Activated CD4-positive, alpha-beta memory T cell treated with anti-CD3 and anti-CD28 coated beads, Interleukin-2, amount 10 ng/mL, durations not matched to agents 7 days and 5 days (primary cell): ENCODE results near the gene PELI1. TPM values are rescaled to one million over a fixed set of nuclear protein-coding genes. Genes with fewer than 3 reads are reported as not detected.
A peak's percentile ranks its signal among the peaks of the same experiment; 100 is the strongest.

ENCODE experiments used
- CTCF ChIA-PET: fragments of 350-600 bp; sonication (Branson Sonifier 250); formaldehyde crosslinking; loops from one replicate; lab custom pipeline; 2021; ENCODE audit warnings: antibody characterized with exemption, inconsistent platforms; lab: Charles Lee
- POLR2A ChIA-PET: fragments of 350-600 bp; sonication (Branson Sonifier 250); formaldehyde crosslinking; loops from one replicate; lab custom pipeline; 2021; ENCODE audit warnings: antibody characterized with exemption; lab: Charles Lee
- DNase-seq: peaks from one replicate; pipeline ENCODE4 v3.0.0-alpha.2; 2020
- H3K27ac Mint-ChIP-seq: one replicate; pipeline ENCODE4 v1.8.0; 2021; ENCODE audit warnings: mild to moderate bottlenecking, mixed read lengths
- H3K27me3 Mint-ChIP-seq: one replicate; pipeline ENCODE4 v1.8.0; 2021; ENCODE audit warnings: mixed read lengths
- H3K36me3 Mint-ChIP-seq: one replicate; pipeline ENCODE4 v1.8.0; 2021; ENCODE audit warnings: low read depth, mixed read lengths
- H3K4me1 Mint-ChIP-seq: one replicate; pipeline ENCODE4 v1.8.0; 2021; ENCODE audit warnings: mixed read lengths
- H3K4me3 Mint-ChIP-seq: one replicate; pipeline ENCODE4 v1.8.0; 2021; ENCODE audit warnings: mild to moderate bottlenecking, mixed read lengths
- H3K9me3 Mint-ChIP-seq: one replicate; pipeline ENCODE4 v1.8.0; 2021; ENCODE audit warnings: mixed read lengths
- total RNA-seq, 2 experiments: library from RNA; stranded (reverse); gene quantifications; one replicate each; pipeline ENCODE4 v1.2.3, GENCODE V29; 2021

PELI1 gene
- total RNA-seq, 2 experiments from 2014 or later = 44.9 to 45.0 TPM

DNA sequence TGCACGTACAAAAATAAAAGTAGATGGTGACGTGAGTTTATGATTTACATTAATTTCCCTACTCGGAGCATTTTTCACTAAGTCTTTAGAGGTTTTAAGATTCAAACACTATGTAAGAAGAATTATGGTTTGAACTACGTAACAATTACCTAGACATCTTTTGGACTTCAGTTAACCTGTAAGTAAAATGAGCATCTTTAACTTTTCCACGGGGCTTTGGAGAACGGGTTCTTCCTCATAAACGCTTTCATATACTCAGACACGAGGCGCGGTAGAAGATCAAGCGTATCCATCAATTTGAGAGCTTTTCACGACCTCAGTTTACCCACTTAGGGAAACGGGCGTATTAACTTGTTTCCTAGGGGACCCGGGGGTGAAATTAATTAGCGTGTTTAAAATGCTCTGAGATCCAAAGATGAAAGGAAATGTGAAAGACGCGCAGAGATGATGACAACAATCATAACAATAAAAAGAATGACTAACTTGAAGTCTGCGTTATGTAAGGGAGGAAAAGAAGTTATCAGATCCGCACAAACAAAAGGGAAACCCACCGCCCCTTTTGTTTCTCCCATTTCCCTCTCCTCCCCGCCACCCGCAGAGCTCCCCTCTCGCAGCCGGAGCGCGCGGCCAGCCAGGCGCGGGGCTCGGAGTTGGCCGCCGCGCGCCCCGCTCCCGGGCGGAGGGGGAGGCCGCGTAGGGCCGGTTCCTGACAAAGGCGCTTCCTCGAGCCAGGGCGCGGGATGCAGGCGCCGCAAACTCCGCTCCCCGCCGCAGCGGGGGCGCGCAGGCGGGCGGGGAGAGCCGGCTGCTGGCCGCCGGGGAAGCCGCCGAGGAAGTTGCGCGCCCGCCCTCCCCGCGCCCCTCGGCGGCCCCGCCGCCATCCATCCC, 807 bp downstream of the PELI1 start:
- ChIA-PET POLR2A (interaction anchor here (0.6 to 4.9 kb wide), 23 partner anchors 11 to 845 kb away, joined by 3 to 51 read pairs (median 6); partner anchors contain the start of genes AFTPH, UGP2 and WDPCP), CTCF (interaction anchor here (1.1 to 2.5 kb wide), 4 partner anchors 93 to 188 kb away, joined by 3 to 11 read pairs (median 4); no protein-coding TSS in a partner anchor)
- H3K4me3 Mint-ChIP-seq = peak overlapping the region; percentile 91
- H3K27ac Mint-ChIP-seq = peak overlapping the region; percentile 88
- H3K27me3 Mint-ChIP-seq = no peaks in the 10 kb centered on the region
- H3K4me1 Mint-ChIP-seq = peaks cover 31% of the 10 kb centered on the region
- H3K9me3 Mint-ChIP-seq = no peaks in the 10 kb centered on the region
- DNase-seq = peak; percentile 47
- peaks cover 33% of the 10 kb centered on the region for H3K36me3 Mint-ChIP-seq

DNA sequence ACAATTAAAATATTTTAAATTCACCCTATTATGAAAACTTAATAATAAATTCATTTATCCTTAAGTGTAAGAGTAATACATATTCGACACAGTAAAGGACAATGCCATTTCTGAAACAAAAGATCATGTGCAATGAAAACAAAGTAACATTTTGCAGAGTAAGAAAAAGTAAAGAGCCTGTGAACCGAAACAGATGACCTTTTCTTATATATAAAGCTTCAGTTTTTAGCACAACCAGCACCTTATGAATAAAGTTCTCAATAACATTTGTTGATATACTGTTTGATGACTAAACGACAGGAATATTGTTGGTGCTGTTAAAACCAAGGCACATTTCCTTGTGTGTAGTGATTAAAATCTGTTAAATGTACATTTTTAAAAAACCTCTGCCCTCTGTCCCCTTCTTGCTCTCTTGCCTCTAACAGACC, 1.5 kb downstream of the PELI1 start:
- peaks cover 38% of the 10 kb centered on the region for H3K36me3 Mint-ChIP-seq
- no peaks in the 10 kb centered on the region for H3K27me3 Mint-ChIP-seq
- CTCF ChIA-PET = interaction anchor here (1.1 to 2.5 kb wide), 4 partner anchors 92 to 188 kb away, joined by 3 to 11 read pairs (median 4); no protein-coding TSS in a partner anchor

DNA sequence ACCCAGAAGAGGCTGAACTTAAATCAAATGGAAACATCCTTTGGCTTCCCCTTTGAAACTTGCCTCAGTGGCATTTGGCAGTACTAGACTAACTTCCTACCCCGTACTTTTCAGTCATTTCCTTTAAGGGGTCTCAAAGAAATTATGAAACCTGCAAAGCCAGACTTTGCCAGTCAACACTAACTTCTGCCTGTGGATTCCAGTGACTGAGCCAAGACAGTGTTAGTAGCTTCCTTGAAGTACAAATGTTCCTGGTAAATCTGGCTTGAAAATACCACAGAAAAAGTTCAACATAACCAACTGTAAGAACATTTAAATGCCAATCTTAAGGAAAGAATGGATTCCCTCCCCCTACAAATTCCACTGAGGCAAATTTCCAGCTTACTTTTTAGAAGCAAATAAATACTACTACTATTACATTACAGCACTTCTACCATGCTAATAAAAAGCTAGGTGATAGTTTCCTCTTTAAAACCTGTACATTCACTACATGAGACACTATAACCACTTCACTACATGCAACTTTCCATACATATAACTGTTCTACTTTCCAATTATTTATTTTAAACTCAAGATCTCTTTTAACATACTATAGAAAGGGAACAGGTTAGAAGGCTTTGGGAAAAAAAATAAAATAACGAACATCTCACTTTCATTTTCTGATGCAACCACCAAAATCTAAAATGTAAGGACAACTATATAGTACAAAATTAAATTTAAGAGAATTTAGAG, 2.4 kb downstream of the PELI1 start:
- Mint-ChIP-seq H3K4me1 (peaks cover 45% of the 10 kb centered on the region), H3K27me3 (no peaks in the 10 kb centered on the region)
- POLR2A ChIA-PET = interaction anchor here (0.6 to 4.9 kb wide), 21 partner anchors 9 to 847 kb away, joined by 3 to 51 read pairs (median 7); partner anchors contain the start of genes AFTPH and UGP2

More for the DNA sequence above, 1.5 kb downstream of the PELI1 start:
- Mint-ChIP-seq H3K4me3 (peak overlapping the region; percentile 91), H3K9me3 (no peaks in the 10 kb centered on the region), H3K27ac (peak overlapping the region; percentile 88), H3K4me1 (peaks cover 37% of the 10 kb centered on the region)
- no peak for DNase-seq
- POLR2A ChIA-PET = interaction anchor here (0.7 to 4.9 kb wide), 24 partner anchors 10 to 846 kb away, joined by 3 to 51 read pairs (median 6); partner anchors contain the start of genes AFTPH, UGP2 and WDPCP

DNA sequence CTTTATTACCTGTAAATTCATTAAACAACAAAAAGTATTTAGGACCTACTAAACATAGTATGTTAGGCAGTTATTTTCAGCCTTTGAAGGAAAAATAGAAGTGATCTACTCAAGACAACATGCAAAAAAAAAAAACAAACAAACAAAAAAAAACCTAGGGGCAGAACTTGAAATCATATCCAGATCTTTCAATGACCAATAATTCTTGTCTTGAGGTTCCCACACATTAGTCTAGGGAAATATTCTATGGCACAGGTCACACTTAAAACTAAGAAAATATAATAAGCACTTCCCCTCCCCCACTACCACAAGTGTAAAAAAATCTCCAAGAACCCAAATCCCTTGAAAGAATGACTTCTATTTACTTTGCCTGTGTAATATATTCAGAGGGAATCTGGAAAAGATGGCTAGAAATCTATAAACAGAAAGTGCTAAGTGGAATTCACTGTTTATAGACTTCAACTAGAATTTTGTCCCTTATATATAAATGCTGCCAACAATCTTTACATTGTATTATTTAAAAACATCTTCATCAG, 3.5 kb downstream of the PELI1 start:
- Mint-ChIP-seq H3K36me3 (peaks cover 45% of the 10 kb centered on the region), H3K4me3 (peak overlapping the region; percentile 53), H3K27ac (no peak overlapping the region), H3K4me1 (peaks cover 55% of the 10 kb centered on the region), H3K9me3 (no peaks in the 10 kb centered on the region), H3K27me3 (no peaks in the 10 kb centered on the region)
- no peak for DNase-seq
- POLR2A ChIA-PET = interaction anchor here (0.6 to 4.9 kb wide), 12 partner anchors 8 to 384 kb away, joined by 3 to 51 read pairs (median 22); no protein-coding TSS in a partner anchor
- CTCF ChIA-PET = interaction anchor here (2.5 kb wide), 1 partner anchor 187 kb away, joined by 11 read pairs; no protein-coding TSS in a partner anchor

More for the DNA sequence above, 2.4 kb downstream of the PELI1 start:
- no peak for DNase-seq
- H3K27ac Mint-ChIP-seq = peak overlapping the region; percentile 88
- H3K4me3 Mint-ChIP-seq = peak overlapping the region; percentile 91
- CTCF ChIA-PET = interaction anchor here (1.5 to 2.5 kb wide), 2 partner anchors 184 to 186 kb away, joined by 3 to 11 read pairs; no protein-coding TSS in a partner anchor
- H3K9me3 Mint-ChIP-seq = no peaks in the 10 kb centered on the region
- H3K36me3 Mint-ChIP-seq = peaks cover 43% of the 10 kb centered on the region

DNA sequence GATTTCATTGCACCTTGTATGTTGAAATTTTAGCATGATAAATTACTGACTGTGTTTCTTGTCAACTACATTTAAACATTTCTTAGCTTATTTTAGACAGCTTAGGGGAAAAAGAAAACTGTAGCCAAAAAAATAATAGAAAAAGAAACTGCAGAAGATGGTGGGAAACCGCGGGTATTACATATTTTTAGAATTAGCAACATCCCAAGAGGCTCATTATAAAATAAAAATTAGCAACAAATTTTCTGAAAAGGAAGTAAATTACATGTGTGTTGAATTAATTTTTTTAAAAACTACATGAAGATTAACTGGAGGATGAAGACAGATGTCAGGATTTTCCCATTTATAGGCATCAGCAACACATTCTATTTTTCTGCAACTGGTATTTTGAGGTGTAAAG, 4.3 kb downstream of the PELI1 start:
- Mint-ChIP-seq H3K9me3 (no peaks in the 10 kb centered on the region), H3K27me3 (no peaks in the 10 kb centered on the region), H3K4me1 (peaks cover 61% of the 10 kb centered on the region), H3K36me3 (peaks cover 49% of the 10 kb centered on the region), H3K27ac (no peak overlapping the region), H3K4me3 (no peak overlapping the region)
- ChIA-PET CTCF (interaction anchor here (0.5 kb wide), 1 partner anchor 79 kb away, joined by 4 read pairs; no protein-coding TSS in a partner anchor), POLR2A (interaction anchor here (0.5 to 4.9 kb wide), 2 partner anchors 64 to 297 kb away, joined by 3 to 21 read pairs; no protein-coding TSS in a partner anchor)
- no peak for DNase-seq

DNA sequence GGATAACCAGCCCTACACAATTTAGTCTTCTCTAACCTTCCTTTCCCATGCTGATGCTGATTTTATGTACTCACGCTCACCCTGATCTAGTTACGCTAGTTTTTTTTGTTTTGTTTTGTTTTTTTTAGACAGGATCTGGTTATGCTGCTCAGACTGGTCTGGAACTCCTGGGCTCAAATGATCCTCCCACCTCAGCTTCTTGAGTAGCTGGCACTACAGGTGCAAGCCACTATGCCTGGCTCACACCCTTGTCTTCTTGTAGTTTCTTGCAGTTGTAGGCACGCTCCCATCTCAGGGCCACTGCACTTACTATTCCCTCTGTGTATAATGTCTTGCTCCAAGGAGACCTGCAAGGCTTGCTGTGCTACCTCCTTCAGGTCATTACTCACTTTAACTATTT, 6.2 kb downstream of the PELI1 start:
- H3K27me3 Mint-ChIP-seq = no peaks in the 10 kb centered on the region
- no peak overlapping the region for H3K4me3 Mint-ChIP-seq
- CTCF ChIA-PET = no interaction called here
- H3K4me1 Mint-ChIP-seq = peaks cover 79% of the 10 kb centered on the region
- H3K9me3 Mint-ChIP-seq = no peaks in the 10 kb centered on the region
- no peak for DNase-seq
- peaks cover 48% of the 10 kb centered on the region for H3K36me3 Mint-ChIP-seq
- H3K27ac Mint-ChIP-seq = no peak overlapping the region
- POLR2A ChIA-PET = interaction anchor here (1.4 to 1.8 kb wide), 2 partner anchors 76 to 188 kb away, joined by 3 to 4 read pairs; no protein-coding TSS in a partner anchor

DNA sequence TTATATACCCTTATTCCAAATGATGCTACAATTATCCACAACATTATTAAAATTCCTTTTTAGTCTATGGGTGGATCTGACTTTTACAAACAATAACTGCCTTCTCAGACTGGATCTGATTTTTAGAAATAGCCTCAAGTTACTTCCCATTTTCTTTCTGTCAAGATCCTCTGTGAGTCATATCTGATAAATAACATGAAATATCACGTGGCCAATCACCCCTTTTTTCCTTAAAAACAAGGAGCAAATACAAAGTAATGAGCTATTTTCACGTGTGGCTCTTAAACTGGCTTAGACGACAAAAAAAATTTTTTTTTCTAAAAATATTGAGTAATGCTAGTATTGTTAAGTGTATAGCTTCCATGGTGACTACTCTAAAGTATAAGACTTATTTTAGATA, 6.7 kb downstream of the PELI1 start:
- peaks cover 81% of the 10 kb centered on the region for H3K4me1 Mint-ChIP-seq
- H3K36me3 Mint-ChIP-seq = peaks cover 50% of the 10 kb centered on the region
- no peaks in the 10 kb centered on the region for H3K9me3 Mint-ChIP-seq
- no peak overlapping the region for H3K27ac Mint-ChIP-seq
- POLR2A ChIA-PET = interaction anchor here (1.4 to 1.8 kb wide), 2 partner anchors 77 to 188 kb away, joined by 3 to 4 read pairs; no protein-coding TSS in a partner anchor
- CTCF ChIA-PET = no interaction called here
- no peaks in the 10 kb centered on the region for H3K27me3 Mint-ChIP-seq
- H3K4me3 Mint-ChIP-seq = no peak overlapping the region
- no peak for DNase-seq

DNA sequence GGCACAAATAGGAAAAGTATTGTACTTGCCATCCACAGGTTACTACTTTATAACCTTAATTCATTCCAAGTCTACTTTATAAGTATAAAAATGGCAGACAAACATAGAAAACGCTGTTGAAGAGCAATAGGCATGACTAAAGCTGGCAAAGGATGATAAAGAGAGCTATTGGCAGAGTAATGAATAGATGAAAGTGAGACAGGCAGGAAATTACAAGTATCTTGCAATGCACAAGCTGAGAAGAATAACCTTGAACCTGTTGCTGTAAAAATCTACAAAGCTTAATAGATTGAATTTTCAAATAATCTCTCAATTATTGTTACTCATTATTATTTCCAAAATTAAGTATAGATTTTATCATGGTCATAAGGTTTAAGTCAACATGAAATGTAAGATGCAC, 8.8 kb downstream of the PELI1 start:
- POLR2A ChIA-PET = interaction anchor here (0.8 to 6.6 kb wide), 7 partner anchors 7 to 293 kb away, joined by 3 to 40 read pairs (median 3); partner anchors contain the start of gene UGP2
- Mint-ChIP-seq H3K27me3 (no peaks in the 10 kb centered on the region), H3K4me3 (no peak overlapping the region), H3K27ac (peak overlapping the region; percentile 4), H3K9me3 (no peaks in the 10 kb centered on the region), H3K36me3 (peaks cover 42% of the 10 kb centered on the region), H3K4me1 (peaks cover 80% of the 10 kb centered on the region)
- CTCF ChIA-PET = interaction anchor here (0.5 to 2.4 kb wide), 4 partner anchors 76 to 985 kb away, joined by 3 to 6 read pairs (median 4); no protein-coding TSS in a partner anchor
- DNase-seq = no peak

DNA sequence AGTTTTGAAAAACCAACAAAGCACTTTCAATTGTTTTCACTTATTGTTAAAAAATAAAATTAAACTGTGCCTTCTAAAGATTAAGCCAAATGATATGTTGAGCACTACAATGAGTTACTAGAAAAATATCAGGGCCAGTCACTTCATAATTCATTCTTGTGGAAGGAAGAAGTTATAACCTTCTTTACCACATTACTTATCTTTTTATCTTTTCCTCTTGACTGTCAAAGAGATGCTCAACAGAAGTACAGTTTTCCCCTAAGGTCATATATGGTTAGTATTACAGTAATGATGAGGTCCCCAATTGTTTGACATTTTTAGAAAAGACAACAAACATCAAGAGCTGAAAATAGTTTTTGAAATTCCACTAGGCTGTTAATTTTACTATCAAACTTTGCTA, 9.4 kb downstream of the PELI1 start:
- ChIA-PET CTCF (interaction anchor here (0.5 to 2.4 kb wide), 2 partner anchors 193 to 986 kb away, joined by 3 to 5 read pairs; no protein-coding TSS in a partner anchor), POLR2A (interaction anchor here (1.0 to 6.6 kb wide), 6 partner anchors 7 to 193 kb away, joined by 3 to 40 read pairs (median 4); no protein-coding TSS in a partner anchor)
- Mint-ChIP-seq H3K4me1 (peaks cover 79% of the 10 kb centered on the region), H3K4me3 (no peak overlapping the region), H3K36me3 (peaks cover 46% of the 10 kb centered on the region), H3K27ac (peak overlapping the region; percentile 4), H3K9me3 (no peaks in the 10 kb centered on the region), H3K27me3 (no peaks in the 10 kb centered on the region)
- DNase-seq = no peak

DNA sequence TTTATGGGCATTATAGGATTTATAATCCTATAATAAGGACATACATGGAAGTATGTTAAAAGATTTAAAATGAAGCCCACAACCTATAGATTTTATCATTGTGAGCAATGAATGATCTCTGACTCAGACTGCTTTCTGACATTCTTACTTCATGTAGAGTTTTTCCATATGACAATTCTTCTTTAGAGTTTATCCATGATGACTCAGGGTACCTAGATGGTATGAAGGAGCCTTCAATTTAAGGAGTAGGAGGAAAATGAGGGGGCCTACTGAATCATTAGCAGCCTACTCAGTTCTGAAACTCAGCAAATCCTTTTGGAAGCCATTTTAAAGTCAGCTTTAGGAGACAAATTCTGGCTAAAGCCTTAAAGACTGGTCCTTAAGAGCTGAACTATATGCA, 10.4 kb downstream of the PELI1 start:
- peaks cover 79% of the 10 kb centered on the region for H3K4me1 Mint-ChIP-seq
- no peak for DNase-seq
- H3K36me3 Mint-ChIP-seq = peaks cover 46% of the 10 kb centered on the region
- no peak overlapping the region for H3K4me3 Mint-ChIP-seq
- no peaks in the 10 kb centered on the region for H3K9me3 Mint-ChIP-seq
- ChIA-PET CTCF (interaction anchor here (2.4 kb wide), 1 partner anchor 194 kb away, joined by 5 read pairs; no protein-coding TSS in a partner anchor), POLR2A (interaction anchor here (0.8 to 6.6 kb wide), 7 partner anchors 8 to 194 kb away, joined by 3 to 40 read pairs (median 3); no protein-coding TSS in a partner anchor)
- H3K27ac Mint-ChIP-seq = no peak overlapping the region
- H3K27me3 Mint-ChIP-seq = no peaks in the 10 kb centered on the region

DNA sequence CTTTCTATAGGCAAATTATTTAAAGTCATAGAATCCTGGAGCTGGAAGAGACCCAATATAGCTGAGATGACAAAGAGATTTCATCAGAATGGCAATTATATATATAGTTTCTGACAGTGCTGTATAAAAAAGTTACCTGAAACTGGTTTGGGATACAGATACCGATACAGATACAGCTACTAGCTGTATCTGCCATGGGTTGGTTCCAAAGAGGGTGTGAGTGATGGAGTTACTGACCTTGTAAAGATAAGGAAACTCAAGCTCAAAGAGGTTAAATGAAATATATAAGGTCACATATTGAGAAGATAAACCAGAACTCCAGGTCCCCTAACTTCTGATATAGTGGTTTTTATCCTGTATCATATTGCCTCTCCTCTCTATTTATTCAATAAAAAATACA, 10.9 kb downstream of the PELI1 start:
- CTCF ChIA-PET = interaction anchor here (1.4 to 2.4 kb wide), 2 partner anchors 127 to 194 kb away, joined by 3 to 5 read pairs; no protein-coding TSS in a partner anchor
- Mint-ChIP-seq H3K27ac (no peak overlapping the region), H3K4me1 (peaks cover 75% of the 10 kb centered on the region), H3K9me3 (no peaks in the 10 kb centered on the region), H3K36me3 (peaks cover 44% of the 10 kb centered on the region), H3K27me3 (no peaks in the 10 kb centered on the region), H3K4me3 (no peak overlapping the region)
- DNase-seq = no peak
- POLR2A ChIA-PET = interaction anchor here (0.8 to 6.6 kb wide), 8 partner anchors 9 to 292 kb away, joined by 3 to 40 read pairs (median 4); partner anchors contain the start of gene UGP2
